Ovary (tissue), 9 donors: ENCODE measurements around the gene PROB1. TPM values are rescaled to one million over a fixed set of nuclear protein-coding genes. Genes with fewer than 3 reads are reported as not detected.

ENCODE experiments used
- DNase-seq, 5 donors: peaks; one replicate each; pipeline ENCODE4 v3.0.0-alpha.2; 2019 to 2020
- H3K27ac ChIP-seq, 2 donors: fragments of 200-600 bp; one replicate each; pipeline versions ENCODE4 v1.5.1 to v1.8.0; 2019 to 2022
- H3K27me3 ChIP-seq: fragments of 200-600 bp; one replicate; pipeline ENCODE4 v1.8.0; 2022
- H3K36me3 ChIP-seq: fragments of 200-600 bp; sonication (generic); one replicate; pipeline ENCODE4 v1.5.1; 2019
- H3K4me1 ChIP-seq: one replicate; pipeline ENCODE4 v1.8.1; 2013; ENCODE audit warnings: mild to moderate bottlenecking, moderate library complexity; ENCODE audit not compliant: insufficient read depth
- H3K4me3 ChIP-seq: fragments of 200-600 bp; sonication (generic); one replicate; pipeline ENCODE4 v1.5.1; 2017
- H3K9me3 ChIP-seq, 2 donors: fragments of 200-600 bp in 1 of 2; sonication (generic) in 1 of 2; one replicate each; pipeline versions ENCODE4 v1.5.1 to v1.8.1; 2013 to 2019; ENCODE audit warnings: mild to moderate bottlenecking in 1 of 2, moderate library complexity in 1 of 2
- EP300 ChIP-seq: sonication (generic); formaldehyde crosslinking; IDR thresholded peaks from one replicate; pipeline ENCODE4 v1.6.1; 2017; ENCODE audit warnings: antibody characterized with exemption
- POLR2A ChIP-seq: fragments of 450-650 bp; IDR thresholded peaks from one replicate; pipeline ENCODE4 v1.6.1; 2017; ENCODE audit warnings: antibody characterized with exemption, mild to moderate bottlenecking, moderate library complexity
- WGBS, 3 donors: extraction: QIAGEN DNeasy Blood & Tissue Kit in 1 of 3; methylation state at CpG; one replicate each; pipeline versions ENCODE4 v1.1.5 to v1.1.7; 2013 to 2017; 5-methylcytosine and 5-hydroxymethylcytosine counted together
- intact Hi-C, 4 donors: fragments of 100-400 bp; cut with DNase I; formaldehyde crosslinking; loops; one replicate each; pipeline versions ENCODE4 v1.11.0 to v1.15.1; 2022 to 2023
- polyA plus RNA-seq, 2 donors: library from polyadenylated mRNA; stranded (reverse); fragments of 200-250 nt in 1 of 2; fragments of 350-450 nt in 1 of 2; fragmentation: Illumina TruSeq in 1 of 2; extraction: RNeasy Lipid Tissue Mini Kit (QIAGEN cat#74804) in 1 of 2; gene quantifications; one replicate each; pipeline ENCODE4 v1.2.3, GENCODE V29; 2013 to 2014
- total RNA-seq, 7 donors: library from RNA; depleted of rRNA in 2 of 7; stranded (reverse); fragments of >200 nt in 2 of 7; fragmentation: NEBNext Ultra II Directional in 3 of 7; extraction: Animal tissue kit (Norgen Biotek cat#: 25700) in 3 of 7; gene quantifications; one replicate each; pipeline versions ENCODE4 v1.1.0 to v1.2.4, GENCODE V29; 2016 to 2023
- TF ChIP-seq, protein P1 (sequence below), 3 donors: fragments of 450-650 bp in 2 of 3; fragments of 200-600 bp in 1 of 3; IDR thresholded peaks; one replicate each; pipeline versions ENCODE4 v1.5.1 to v1.8.0; 2016 to 2022; ENCODE audit warnings: antibody characterized with exemption in 3 of 3, mild to moderate bottlenecking in 1 of 3
- donor health status: DM: no; HTN: no; CAD: no; lungs with moderate emphysema.
- donor health status: DM: no; HTN: no; CAD: no.
- donor health status: Bipolar disorder and iron deficiency.
- donor health status: DM: yes; HTN: yes; CAD: no.
- donor health status: DM: no; HTN: no; CAD: no.
- donor health status: DM: yes; HTN: yes; CAD: no.

The PROB1 gene
- total and polyA plus RNA-seq, 9 donors: 0.60 to 2.0 (median 1.0) TPM

DNA sequence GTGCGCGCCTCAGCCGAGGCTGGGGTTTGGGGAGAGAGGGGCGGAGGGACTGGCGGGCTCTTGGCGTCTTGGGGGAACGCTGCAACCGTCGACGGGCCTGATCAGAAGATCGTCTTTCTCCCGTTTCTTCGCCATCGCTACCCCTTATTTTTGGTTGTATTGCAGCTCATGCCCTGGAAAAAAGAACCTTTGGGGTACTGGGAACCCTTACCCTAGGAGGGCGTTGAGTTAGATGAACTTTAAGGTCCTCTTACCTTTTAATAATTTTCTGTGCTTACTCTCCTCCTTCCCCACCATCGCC is 52.5 kb downstream of the PROB1 start:
- no peaks in the 10 kb centered on the region for H3K27me3 ChIP-seq
- peak overlapping the region; percentile 96 for H3K4me3 ChIP-seq
- H3K36me3 ChIP-seq: no peaks in the 10 kb centered on the region
- DNase-seq: no peak
- intact Hi-C loops: loop anchor here in 2 of 4 donors (5.0 kb wide), 2 partner anchors 45 to 50 kb away; partner anchors contain the start of gene MATR3 (in 1 of the 2)
- WGBS, 3 donors: 0% methylated on average over 16 of the region's 16 CpGs
- no peak for TF ChIP-seq EP300
- TF ChIP-seq, protein P1, sequence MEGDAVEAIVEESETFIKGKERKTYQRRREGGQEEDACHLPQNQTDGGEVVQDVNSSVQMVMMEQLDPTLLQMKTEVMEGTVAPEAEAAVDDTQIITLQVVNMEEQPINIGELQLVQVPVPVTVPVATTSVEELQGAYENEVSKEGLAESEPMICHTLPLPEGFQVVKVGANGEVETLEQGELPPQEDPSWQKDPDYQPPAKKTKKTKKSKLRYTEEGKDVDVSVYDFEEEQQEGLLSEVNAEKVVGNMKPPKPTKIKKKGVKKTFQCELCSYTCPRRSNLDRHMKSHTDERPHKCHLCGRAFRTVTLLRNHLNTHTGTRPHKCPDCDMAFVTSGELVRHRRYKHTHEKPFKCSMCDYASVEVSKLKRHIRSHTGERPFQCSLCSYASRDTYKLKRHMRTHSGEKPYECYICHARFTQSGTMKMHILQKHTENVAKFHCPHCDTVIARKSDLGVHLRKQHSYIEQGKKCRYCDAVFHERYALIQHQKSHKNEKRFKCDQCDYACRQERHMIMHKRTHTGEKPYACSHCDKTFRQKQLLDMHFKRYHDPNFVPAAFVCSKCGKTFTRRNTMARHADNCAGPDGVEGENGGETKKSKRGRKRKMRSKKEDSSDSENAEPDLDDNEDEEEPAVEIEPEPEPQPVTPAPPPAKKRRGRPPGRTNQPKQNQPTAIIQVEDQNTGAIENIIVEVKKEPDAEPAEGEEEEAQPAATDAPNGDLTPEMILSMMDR (IDR thresholded peaks at IDR 0.05): no peak
- no peak for TF ChIP-seq POLR2A
- no peaks in the 10 kb centered on the region for H3K9me3 ChIP-seq
- peaks cover 9% of the 10 kb centered on the region for H3K4me1 ChIP-seq
- peak overlapping the region; percentile 82 to 97 for H3K27ac ChIP-seq

DNA sequence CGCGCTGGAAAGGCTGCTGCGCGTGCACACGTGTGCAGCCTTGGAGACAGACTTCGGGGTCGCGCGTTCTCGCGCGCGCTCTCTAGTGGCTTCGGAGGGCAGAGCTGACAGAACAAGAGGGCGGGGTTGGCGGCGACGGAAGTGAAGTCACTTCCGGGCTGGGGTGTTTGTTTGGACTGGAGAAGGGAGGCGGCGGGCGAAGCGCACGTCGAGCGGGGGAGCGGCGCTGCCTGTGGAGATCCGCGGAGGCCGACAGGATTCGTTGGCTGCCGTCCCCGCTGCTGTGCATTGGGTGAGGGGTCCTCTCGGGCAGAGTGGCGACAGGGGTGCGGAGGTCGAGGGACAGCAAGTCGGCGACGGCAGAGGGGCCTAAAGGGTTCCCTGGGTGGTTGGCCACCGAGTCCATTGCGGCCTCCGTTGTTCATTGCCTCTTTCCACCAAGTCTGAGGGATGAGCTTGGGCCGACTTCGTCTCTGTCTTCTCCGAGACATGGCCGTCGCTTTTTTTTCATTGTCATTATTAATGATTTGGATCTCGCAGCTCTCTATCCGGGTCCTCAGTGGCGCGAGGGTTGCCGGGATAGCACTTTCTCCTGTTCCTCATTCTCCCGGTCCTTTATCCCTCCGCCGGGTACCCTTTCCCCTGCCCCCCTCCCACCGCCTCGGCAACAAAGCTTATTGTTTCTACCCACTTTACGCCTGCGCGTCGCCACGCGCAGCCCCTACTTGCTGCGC is 53.0 kb downstream of the PROB1 start, which contains the start of gene PAIP2:
TSS of gene PAIP2 (plus strand) at position 166 of the 734 bp plus-strand sequence. CDS start 21,931 bp downstream, outside the sequence.
- peak within 1 kb of the TSS; percentile 82 to 97 for H3K27ac ChIP-seq
- H3K27me3 ChIP-seq: no peaks in the 10 kb centered on the region
- no peaks in the 10 kb centered on the region for H3K36me3 ChIP-seq
- peak within 1 kb of the TSS; percentile 96 for H3K4me3 ChIP-seq
- DNase-seq: peak; percentile 98 to 99 (median 98)
- intact Hi-C loops: loop anchor here in 2 of 4 donors (5.0 kb wide), 2 partner anchors 45 to 50 kb away; partner anchors contain the start of gene MATR3 (in 1 of the 2)
- H3K9me3 ChIP-seq: no peaks in the 10 kb centered on the region
- peaks cover 9% of the 10 kb centered on the region for H3K4me1 ChIP-seq
- TF ChIP-seq EP300 (peak; percentile 42), POLR2A (peak; percentile 98)
- TF ChIP-seq, protein P1 (IDR thresholded peaks at IDR 0.05): peak; percentile 59 to 87 (median 82)
- 0% methylated on average over 53 to 66 of the region's 66 CpGs for WGBS, 3 donors

DNA sequence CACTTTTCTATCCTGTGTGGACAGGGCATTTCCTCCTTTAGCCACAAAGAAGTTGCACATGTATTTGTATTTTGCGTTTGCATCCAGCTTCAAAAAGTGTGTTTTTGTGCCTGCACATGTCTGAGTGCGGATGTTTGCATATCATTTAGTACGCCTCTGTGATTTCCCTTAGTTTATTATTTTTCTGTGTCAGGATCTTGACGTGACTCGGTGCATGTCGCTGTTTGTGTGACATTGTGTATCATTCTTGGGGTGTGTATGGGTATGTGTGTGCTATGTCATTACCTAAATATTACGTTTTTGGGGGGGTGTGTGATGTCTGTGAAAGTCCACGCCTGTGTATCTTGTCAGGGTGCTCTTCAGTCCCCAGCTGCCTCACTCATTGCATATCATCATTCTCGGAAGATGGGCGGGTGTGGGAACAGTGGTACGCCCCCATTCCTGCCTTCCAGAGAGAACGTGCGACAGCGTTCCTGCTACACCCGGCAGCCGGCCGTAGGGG is 53.7 kb downstream of the PROB1 start:
- Histone ChIP-seq H3K36me3 (no peaks in the 10 kb centered on the region), H3K9me3 (no peaks in the 10 kb centered on the region), H3K27ac (no peak overlapping the region), H3K27me3 (no peaks in the 10 kb centered on the region), H3K4me1 (peaks cover 12% of the 10 kb centered on the region), H3K4me3 (peak overlapping the region; percentile 96)
- TF ChIP-seq EP300 (no peak), POLR2A (no peak)
- TF ChIP-seq, protein P1 (IDR thresholded peaks at IDR 0.05): no peak
- WGBS, 3 donors: 1 to 2% (median 1%) methylated on average over 14 to 17 of the region's 17 CpGs
- intact Hi-C loops: loop anchor here in 2 of 4 donors (5.0 kb wide), 2 partner anchors 44 to 49 kb away; partner anchors contain the start of gene MATR3 (in 1 of the 2)
- no peak for DNase-seq

Other genes starting within 250 kb of the PROB1 start
- gene SIL1, start 196.7 kb downstream of the PROB1 start, total RNA-seq: 10 to 100 TPM; 15.7 to 45.2 (median 34.9) TPM
- gene SIL1, start 196.7 kb downstream of the PROB1 start, polyA plus RNA-seq: 10 to 100 TPM; 29.5 to 93.0 TPM
- gene MATR3, start 101.4 kb downstream of the PROB1 start, total RNA-seq: 100 to 1,000 TPM; 184 to 297 (median 227) TPM
- 100 to 1,000 TPM; 174 to 222 TPM for gene MATR3, start 101.4 kb downstream of the PROB1 start, polyA plus RNA-seq
- 100 to 1,000 TPM in 4 of 7 donors, 10 to 100 TPM in 3; 68.4 to 113 (median 100) TPM for gene PAIP2, start 53.2 kb downstream of the PROB1 start, total RNA-seq
- 100 to 1,000 TPM; 111 to 142 TPM for gene PAIP2, start 53.2 kb downstream of the PROB1 start, polyA plus RNA-seq
- 10 to 100 TPM in 1 of 7 donors, 1 to 10 TPM in 3, under 1 TPM in 1, not detected in 2; 0.10 to 14.5 (median 1.2) TPM for gene SLC23A1, start 11.8 kb downstream of the PROB1 start, total RNA-seq
- under 1 TPM in 1 of 2 donors, not detected in 1; 0.05 TPM for gene SLC23A1, start 11.8 kb downstream of the PROB1 start, polyA plus RNA-seq
- 1 to 10 TPM in 3 of 7 donors, under 1 TPM in 3, not detected in 1; 0.50 to 1.8 (median 1.2) TPM for gene MZB1, start 5.2 kb downstream of the PROB1 start, total RNA-seq
- 1 to 10 TPM in 1 of 2 donors, under 1 TPM in 1; 0.91 to 1.7 TPM for gene MZB1, start 5.2 kb downstream of the PROB1 start, polyA plus RNA-seq
- gene SPATA24, start 9.0 kb upstream of the PROB1 start, total RNA-seq: 1 to 10 TPM; 2.1 to 4.7 (median 3.3) TPM
- gene SPATA24, start 9.0 kb upstream of the PROB1 start, polyA plus RNA-seq: 1 to 10 TPM; 6.5 to 6.7 TPM
- 10 to 100 TPM in 6 of 7 donors, 1 to 10 TPM in 1; 5.2 to 31.0 (median 22.4) TPM for gene DNAJC18, start 44.4 kb upstream of the PROB1 start, total RNA-seq
- 10 to 100 TPM; 11.1 to 35.6 TPM for gene DNAJC18, start 44.4 kb upstream of the PROB1 start, polyA plus RNA-seq
- 10 to 100 TPM in 3 of 7 donors, 1 to 10 TPM in 4; 4.4 to 17.5 (median 7.2) TPM for gene ECSCR, start 67.6 kb upstream of the PROB1 start, total RNA-seq
- gene ECSCR, start 67.6 kb upstream of the PROB1 start, polyA plus RNA-seq: 10 to 100 TPM; 32.8 to 43.5 TPM
- not detected for gene SMIM33, start 75.9 kb upstream of the PROB1 start, total RNA-seq
- not detected for gene SMIM33, start 75.9 kb upstream of the PROB1 start, polyA plus RNA-seq
- 10 to 100 TPM; 36.8 to 74.6 (median 53.8) TPM for gene STING1, start 87.7 kb upstream of the PROB1 start, total RNA-seq
- 10 to 100 TPM; 47.6 to 49.9 TPM for gene STING1, start 87.7 kb upstream of the PROB1 start, polyA plus RNA-seq
- 100 to 1,000 TPM in 4 of 7 donors, 10 to 100 TPM in 3; 66.8 to 144 (median 117) TPM for gene UBE2D2, start 166.2 kb upstream of the PROB1 start, total RNA-seq
- gene UBE2D2, start 166.2 kb upstream of the PROB1 start, polyA plus RNA-seq: 100 to 1,000 TPM in 1 of 2 donors, 10 to 100 TPM in 1; 79.7 to 230 TPM